Epithelial cell of proximal tubule (primary cell): Measurements from ENCODE around the gene LINGO3. TPM values are rescaled to one million over a fixed set of nuclear protein-coding genes. Genes with fewer than 3 reads are reported as not detected.
A peak's percentile ranks its signal among the peaks of the same experiment; 100 is the strongest.

Experiments
- DNase-seq: peaks from one replicate; pipeline ENCODE4 v3.0.0-alpha.2; 2011; ENCODE audit warnings: low read depth
- H3K4me3 ChIP-seq: 2 replicates; pipeline ENCODE4 v1.5.1; 2011; ENCODE audit warnings: low read depth, mild to moderate bottlenecking, low read length
- CTCF ChIP-seq: conservative IDR thresholded peaks from 2 replicates; pipeline ENCODE4 v1.5.1; 2012; ENCODE audit warnings: low read depth, mild to moderate bottlenecking, low read length
- total RNA-seq: library from RNA; depleted of rRNA; stranded (reverse); fragments of >200 nt; gene quantifications from 2 replicates; pipeline ENCODE4 v1.2.3, GENCODE V29; 2015

LINGO3 gene
- total RNA-seq, 1 donor from 2014 or later = not detected

GRCh38 chr19:2269244-2270156 lies 38.5 kb downstream of the LINGO3 start:
- peak overlapping the region; percentile 99 for H3K4me3 ChIP-seq
- DNase-seq = peak; percentile 41
- no peak for TF ChIP-seq CTCF

DNA sequence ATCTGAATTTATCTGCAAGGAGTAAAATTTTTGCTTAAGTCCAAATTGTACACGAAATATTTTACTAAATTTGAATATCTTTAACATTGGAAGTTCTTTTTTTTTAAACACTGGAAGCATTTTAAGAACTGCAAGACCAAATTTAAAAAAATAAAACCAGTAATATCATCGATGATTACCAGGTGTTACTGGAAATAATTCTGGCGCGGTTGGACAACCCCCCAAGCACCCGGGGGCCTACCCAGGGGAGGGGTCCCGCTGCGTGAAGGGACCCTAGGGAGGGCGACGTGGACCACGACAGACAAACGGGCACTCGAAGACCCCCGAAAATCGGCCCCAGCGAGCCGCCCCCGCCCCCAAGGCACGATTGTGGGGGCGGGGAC lies 39.1 kb downstream of the LINGO3 start:
- DNase-seq = no peak
- peak overlapping the region; percentile 74 for H3K4me3 ChIP-seq
- no peak for TF ChIP-seq CTCF

GRCh38 chr19:2268480-2268830 lies 39.5 kb downstream of the LINGO3 start:
- DNase-seq = no peak
- no peak for TF ChIP-seq CTCF

GRCh38 chr19:2266183-2266993 lies 41.6 kb downstream of the LINGO3 start:
- no peak overlapping the region for H3K4me3 ChIP-seq
- no peak for TF ChIP-seq CTCF
- no peak for DNase-seq

More at GRCh38 chr19:2268480-2268830, 39.5 kb downstream of the LINGO3 start:
- H3K4me3 ChIP-seq = peak overlapping the region; percentile 74

GRCh38 chr19:2261438-2262172 lies 46.3 kb downstream of the LINGO3 start:
- no peak overlapping the region for H3K4me3 ChIP-seq
- peak; percentile 79 for TF ChIP-seq CTCF
- no peak for DNase-seq

DNA sequence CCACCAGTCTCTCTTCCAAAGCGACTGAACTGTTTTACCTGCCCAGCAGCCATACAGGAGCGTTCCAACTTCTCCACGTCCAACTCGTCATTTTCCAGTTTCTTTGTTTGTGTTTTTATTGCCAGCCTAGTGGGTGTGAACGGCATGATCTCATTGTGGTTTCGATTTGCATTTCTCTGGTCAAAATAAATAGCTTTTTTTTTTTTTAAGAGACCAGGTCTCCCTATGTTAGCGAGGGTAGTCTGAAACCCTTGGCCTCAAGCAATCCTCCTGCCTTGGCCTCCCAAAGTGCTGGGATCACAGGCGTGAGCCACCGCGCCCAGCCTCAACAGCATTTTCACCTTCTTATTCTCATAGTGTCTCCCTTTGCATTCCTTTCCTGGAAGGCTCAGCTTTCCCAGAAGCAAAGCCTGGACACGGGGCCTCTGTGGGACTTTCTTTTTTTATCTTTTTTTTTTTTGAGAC lies 47.6 kb downstream of the LINGO3 start:
- no peak for DNase-seq
- no peak for TF ChIP-seq CTCF
- no peak overlapping the region for H3K4me3 ChIP-seq
